ENCODE results near the gene CMYA5. TPM values are rescaled to one million over a fixed set of nuclear protein-coding genes. Genes with fewer than 3 reads are reported as not detected.
"Not testable (repeated sequence)": the region's sequence is repeated elsewhere in the genome, so short reads cannot be mapped to it uniquely, and the experiment has no call there.

CMYA5 gene
- total RNA-seq, 2 donors from 2014 or later, result 1.6 to 5.6 TPM

- ATAC-seq (ENCODE audit: insufficient number of reproducible peaks, low FRiP score, low read depth) (no peak), DNase-seq (ENCODE audit: low spot score) (no peak)
- no peak for TF ChIP-seq CTCF (IDR thresholded peaks at IDR 0.05)
- no peaks in the 10 kb centered on the region for H3K36me3 ChIP-seq
- no peaks in the 10 kb centered on the region for H3K9me3 ChIP-seq
- H3K27me3 ChIP-seq (replicated peaks; ENCODE audit: insufficient read depth), result no peaks in the 10 kb centered on the region
- no peak overlapping the region for H3K27ac ChIP-seq
- no peaks in the 10 kb centered on the region for H3K4me1 ChIP-seq (ENCODE audit: control insufficient read depth in 1 of 2, low read depth in 2 of 2)
- no peak overlapping the region for H3K4me3 ChIP-seq
These were observed 13.2 kb downstream of the CMYA5 start for GRCh38 chr5:79702606-79703380.

GRCh38 chr5:79703381-79703645 is 13.7 kb downstream of the CMYA5 start:
- H3K4me1 ChIP-seq (ENCODE audit: control insufficient read depth in 1 of 2, low read depth in 2 of 2), result no peaks in the 10 kb centered on the region
- H3K27me3 ChIP-seq (replicated peaks; ENCODE audit: insufficient read depth), result no peaks in the 10 kb centered on the region
- H3K27ac ChIP-seq, result no peak overlapping the region
- no peak for TF ChIP-seq CTCF (IDR thresholded peaks at IDR 0.05)
- DNase-seq (ENCODE audit: low spot score), result no peak
- H3K4me3 ChIP-seq, result no peak overlapping the region
- ATAC-seq (ENCODE audit: insufficient number of reproducible peaks, low FRiP score, low read depth), result no peak
- H3K9me3 ChIP-seq, result no peaks in the 10 kb centered on the region
- no peaks in the 10 kb centered on the region for H3K36me3 ChIP-seq

- H3K4me1 ChIP-seq (ENCODE audit: control insufficient read depth in 1 of 2, low read depth in 2 of 2), result no peaks in the 10 kb centered on the region
- TF ChIP-seq CTCF (IDR thresholded peaks at IDR 0.05), result no peak
- H3K9me3 ChIP-seq, result no peaks in the 10 kb centered on the region
- DNase-seq (ENCODE audit: low spot score), result no peak
- no peaks in the 10 kb centered on the region for H3K36me3 ChIP-seq
- H3K27me3 ChIP-seq (replicated peaks; ENCODE audit: insufficient read depth), result no peaks in the 10 kb centered on the region
- ATAC-seq (ENCODE audit: insufficient number of reproducible peaks, low FRiP score, low read depth), result no peak
- H3K4me3 ChIP-seq, result no peak overlapping the region
- no peak overlapping the region for H3K27ac ChIP-seq
These were observed 14.9 kb downstream of the CMYA5 start for GRCh38 chr5:79704553-79704952.

GRCh38 chr5:79705632-79706031 is 16.0 kb downstream of the CMYA5 start:
- no peak overlapping the region for H3K4me3 ChIP-seq
- DNase-seq (ENCODE audit: low spot score) (no peak), ATAC-seq (ENCODE audit: insufficient number of reproducible peaks, low FRiP score, low read depth) (no peak)
- H3K9me3 ChIP-seq, result no peaks in the 10 kb centered on the region
- H3K27me3 ChIP-seq (replicated peaks; ENCODE audit: insufficient read depth), result no peaks in the 10 kb centered on the region
- H3K4me1 ChIP-seq (ENCODE audit: control insufficient read depth in 1 of 2, low read depth in 2 of 2), result no peaks in the 10 kb centered on the region
- no peak for TF ChIP-seq CTCF (IDR thresholded peaks at IDR 0.05)
- H3K27ac ChIP-seq, result no peak overlapping the region
- H3K36me3 ChIP-seq, result no peaks in the 10 kb centered on the region

- not testable (repeated sequence) for H3K9me3 ChIP-seq; H3K27ac ChIP-seq; H3K27me3 ChIP-seq (replicated peaks; ENCODE audit: insufficient read depth); DNase-seq (ENCODE audit: low spot score); ATAC-seq (ENCODE audit: insufficient number of reproducible peaks, low FRiP score, low read depth); H3K4me1 ChIP-seq (ENCODE audit: control insufficient read depth in 1 of 2, low read depth in 2 of 2); H3K4me3 ChIP-seq; H3K36me3 ChIP-seq
These were observed 16.7 kb downstream of the CMYA5 start for GRCh38 chr5:79706317-79706716.

- DNase-seq (ENCODE audit: low spot score) (no peak), ATAC-seq (ENCODE audit: insufficient number of reproducible peaks, low FRiP score, low read depth) (no peak)
- H3K9me3 ChIP-seq, result no peaks in the 10 kb centered on the region
- no peaks in the 10 kb centered on the region for H3K27me3 ChIP-seq (replicated peaks; ENCODE audit: insufficient read depth)
- H3K4me3 ChIP-seq, result no peak overlapping the region
- H3K27ac ChIP-seq, result no peak overlapping the region
- H3K36me3 ChIP-seq, result no peaks in the 10 kb centered on the region
- H3K4me1 ChIP-seq (ENCODE audit: control insufficient read depth in 1 of 2, low read depth in 2 of 2), result no peaks in the 10 kb centered on the region
- TF ChIP-seq CTCF (IDR thresholded peaks at IDR 0.05), result no peak
These were observed 17.9 kb downstream of the CMYA5 start for GRCh38 chr5:79707535-79707934.
